Kidney (tissue), 14 donors: Measurements from ENCODE around the gene KLC1. TPM values are rescaled to one million over a fixed set of nuclear protein-coding genes. Genes with fewer than 3 reads are reported as not detected.

Experiments used
- DNase-seq, 5 donors: peaks; one replicate each; pipeline ENCODE4 v3.0.0-alpha.2; 2013 to 2020
- FAIRE-seq: peaks from 2 replicates; lab custom pipeline; 2012; peaks lifted over from hg19 to GRCh38; lab: Jason Lieb, UNC
- H3K27ac ChIP-seq, 2 donors: one replicate each; pipeline ENCODE4 v1.7.0; 2013; ENCODE audit warnings: low read depth in 2 of 2, low read length in 2 of 2, inconsistent platforms in 1 of 2
- H3K27me3 ChIP-seq: one replicate; pipeline ENCODE4 v1.7.1; 2013; ENCODE audit warnings: low read length, inconsistent platforms; ENCODE audit not compliant: control insufficient read depth, insufficient read depth
- H3K36me3 ChIP-seq, 3 donors: one replicate each; pipeline versions ENCODE4 v1.7.0 to v1.7.1; 2013; ENCODE audit warnings: low read length in 3 of 3, control low read depth in 1 of 3, inconsistent platforms in 1 of 3; ENCODE audit not compliant: insufficient read depth in 3 of 3, control insufficient read depth in 2 of 3
- H3K4me1 ChIP-seq, 3 donors: one replicate each; pipeline versions ENCODE4 v1.7.0 to v1.7.1; 2013; ENCODE audit warnings: low read length in 3 of 3, inconsistent platforms in 1 of 3, low read depth in 1 of 3; ENCODE audit not compliant: control insufficient read depth in 2 of 3, insufficient read depth in 2 of 3
- H3K4me3 ChIP-seq, 3 donors: one replicate each; pipeline versions ENCODE4 v1.7.0 to v1.8.1; 2013; ENCODE audit warnings: low read length in 3 of 3, control low read depth in 1 of 3, inconsistent platforms in 1 of 3
- H3K9ac ChIP-seq, 3 donors: one replicate each; pipeline versions ENCODE4 v1.7.0 to v1.7.1; 2013; ENCODE audit warnings: low read length in 3 of 3, control low read depth in 1 of 3, inconsistent platforms in 1 of 3
- H3K9me3 ChIP-seq, 3 donors: one replicate each; pipeline versions ENCODE4 v1.7.0 to v1.7.1; 2013; ENCODE audit warnings: low read length in 3 of 3, control low read depth in 1 of 3, inconsistent platforms in 1 of 3; ENCODE audit not compliant: control insufficient read depth in 2 of 3, insufficient read depth in 1 of 3
- CTCF ChIP-seq: IDR thresholded peaks from 3 replicates; pipeline ENCODE4 v1.5.1; 2012; ENCODE audit warnings: mild to moderate bottlenecking, moderate library complexity, borderline replicate concordance; ENCODE audit not compliant: insufficient read depth; ENCODE audit errors: extremely low read depth
- intact Hi-C: fragments of 100-400 bp; cut with DNase I; formaldehyde crosslinking; loops from one replicate; pipeline ENCODE4 v1.11.1; 2022
- polyA plus RNA-seq: library from polyadenylated mRNA; stranded (reverse); fragments of 350-450 nt; fragmentation: Illumina TruSeq; extraction: RNeasy Lipid Tissue Mini Kit (QIAGEN cat#74804); gene quantifications from one replicate; pipeline ENCODE4 v1.2.3, GENCODE V29; 2014; ENCODE audit warnings: low read depth, low replicate concordance; ENCODE audit not compliant: insufficient read depth
- total RNA-seq: library from RNA; stranded (reverse); fragmentation: NEBNext Ultra II Directional; extraction: Animal tissue kit (Norgen Biotek cat#: 25700); gene quantifications from one replicate; pipeline ENCODE4 v1.2.1, GENCODE V29; 2021
- donor health status: control.
- donor health status: control.
- donor health status: control.
- donor health status: control.
- donor health status: control.
- donor health status: DM: yes; HTN: yes; CAD: no.
- donor health status: Normal renal cell carcinoma (clear cell type).

Gene KLC1
- total and polyA plus RNA-seq, 2 donors from 2014 or later = 49.8 to 152 TPM

- H3K36me3 ChIP-seq = peaks cover 4 to 38% (median 16%) of the 10 kb centered on the region in 3 donors
- no peak for TF ChIP-seq CTCF
- FAIRE-seq (no peak), DNase-seq (peak in 1 of 5 donors; percentile 16)
- H3K9me3 ChIP-seq = no peaks in the 10 kb centered on the region
- no peak overlapping the region for H3K27ac ChIP-seq
- no peak overlapping the region for H3K4me3 ChIP-seq
- H3K27me3 ChIP-seq = no peaks in the 10 kb centered on the region
- peaks cover 0 to 26% (median 16%) of the 10 kb centered on the region in 3 donors for H3K4me1 ChIP-seq
- intact Hi-C loops = no loop called here
- H3K9ac ChIP-seq = no peak overlapping the region
Observed at GRCh38 chr14:103738166-103738565, 109.2 kb downstream of the KLC1 start.

GRCh38 chr14:103738701-103739451, 109.9 kb downstream of the KLC1 start:
- FAIRE-seq = no peak
- Histone ChIP-seq H3K36me3 (peaks cover 4 to 38% (median 19%) of the 10 kb centered on the region in 3 donors), H3K4me3 (no peak overlapping the region), H3K27ac (no peak overlapping the region), H3K9me3 (no peaks in the 10 kb centered on the region), H3K9ac (no peak overlapping the region), H3K27me3 (no peaks in the 10 kb centered on the region), H3K4me1 (peaks cover 0 to 26% (median 12%) of the 10 kb centered on the region in 3 donors)
- DNase-seq = peak in 1 of 5 donors; percentile 57
- TF ChIP-seq CTCF = no peak
- intact Hi-C loops = no loop called here

GRCh38 chr14:103739466-103739792, 110.4 kb downstream of the KLC1 start:
- Histone ChIP-seq H3K4me1 (peaks cover 0 to 24% (median 12%) of the 10 kb centered on the region in 3 donors), H3K27me3 (no peaks in the 10 kb centered on the region), H3K36me3 (peaks cover 4 to 36% (median 19%) of the 10 kb centered on the region in 3 donors), H3K4me3 (no peak overlapping the region), H3K9ac (no peak overlapping the region), H3K27ac (no peak overlapping the region), H3K9me3 (no peaks in the 10 kb centered on the region)
- DNase-seq (no peak), FAIRE-seq (no peak)
- no peak for TF ChIP-seq CTCF
- intact Hi-C loops = no loop called here
